Retinal pigment epithelial cell (primary cell): ENCODE data around the gene SHISAL1.

Experiments used
- DNase-seq: peaks from one replicate; pipeline ENCODE4 v3.0.0-alpha.2; 2010; ENCODE audit warnings: low read depth
- H3K4me3 ChIP-seq: 2 replicates; pipeline ENCODE4 v1.5.1; 2011; ENCODE audit warnings: mild to moderate bottlenecking, low read length, control low read depth, moderate library complexity
- TF ChIP-seq, protein P1 (sequence below): conservative IDR thresholded peaks from 2 replicates; pipeline ENCODE4 v1.5.1; 2011; ENCODE audit warnings: low read depth, low read length, control low read depth, inconsistent platforms

SHISAL1 gene

GRCh38 chr22:44229331-44229730 is 83.4 kb downstream of the SHISAL1 start:
- no peak overlapping the region for H3K4me3 ChIP-seq
- no peak for DNase-seq
- TF ChIP-seq, protein P1, sequence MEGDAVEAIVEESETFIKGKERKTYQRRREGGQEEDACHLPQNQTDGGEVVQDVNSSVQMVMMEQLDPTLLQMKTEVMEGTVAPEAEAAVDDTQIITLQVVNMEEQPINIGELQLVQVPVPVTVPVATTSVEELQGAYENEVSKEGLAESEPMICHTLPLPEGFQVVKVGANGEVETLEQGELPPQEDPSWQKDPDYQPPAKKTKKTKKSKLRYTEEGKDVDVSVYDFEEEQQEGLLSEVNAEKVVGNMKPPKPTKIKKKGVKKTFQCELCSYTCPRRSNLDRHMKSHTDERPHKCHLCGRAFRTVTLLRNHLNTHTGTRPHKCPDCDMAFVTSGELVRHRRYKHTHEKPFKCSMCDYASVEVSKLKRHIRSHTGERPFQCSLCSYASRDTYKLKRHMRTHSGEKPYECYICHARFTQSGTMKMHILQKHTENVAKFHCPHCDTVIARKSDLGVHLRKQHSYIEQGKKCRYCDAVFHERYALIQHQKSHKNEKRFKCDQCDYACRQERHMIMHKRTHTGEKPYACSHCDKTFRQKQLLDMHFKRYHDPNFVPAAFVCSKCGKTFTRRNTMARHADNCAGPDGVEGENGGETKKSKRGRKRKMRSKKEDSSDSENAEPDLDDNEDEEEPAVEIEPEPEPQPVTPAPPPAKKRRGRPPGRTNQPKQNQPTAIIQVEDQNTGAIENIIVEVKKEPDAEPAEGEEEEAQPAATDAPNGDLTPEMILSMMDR: no peak

- no peak overlapping the region for H3K4me3 ChIP-seq
- no peak for DNase-seq
- TF ChIP-seq, protein P1: no peak
Measured at GRCh38 chr22:44225812-44226211, 86.9 kb downstream of the SHISAL1 start.

- TF ChIP-seq, protein P1: no peak
- DNase-seq: no peak
- no peak overlapping the region for H3K4me3 ChIP-seq
Measured at GRCh38 chr22:44225091-44225689, 87.6 kb downstream of the SHISAL1 start.

GRCh38 chr22:44224166-44224565 is 88.6 kb downstream of the SHISAL1 start:
- no peak overlapping the region for H3K4me3 ChIP-seq
- TF ChIP-seq, protein P1: no peak
- DNase-seq: no peak

- no peak for DNase-seq
- TF ChIP-seq, protein P1: no peak
- H3K4me3 ChIP-seq: no peak overlapping the region
Measured at GRCh38 chr22:44221710-44222475, 90.9 kb downstream of the SHISAL1 start.

DNA sequence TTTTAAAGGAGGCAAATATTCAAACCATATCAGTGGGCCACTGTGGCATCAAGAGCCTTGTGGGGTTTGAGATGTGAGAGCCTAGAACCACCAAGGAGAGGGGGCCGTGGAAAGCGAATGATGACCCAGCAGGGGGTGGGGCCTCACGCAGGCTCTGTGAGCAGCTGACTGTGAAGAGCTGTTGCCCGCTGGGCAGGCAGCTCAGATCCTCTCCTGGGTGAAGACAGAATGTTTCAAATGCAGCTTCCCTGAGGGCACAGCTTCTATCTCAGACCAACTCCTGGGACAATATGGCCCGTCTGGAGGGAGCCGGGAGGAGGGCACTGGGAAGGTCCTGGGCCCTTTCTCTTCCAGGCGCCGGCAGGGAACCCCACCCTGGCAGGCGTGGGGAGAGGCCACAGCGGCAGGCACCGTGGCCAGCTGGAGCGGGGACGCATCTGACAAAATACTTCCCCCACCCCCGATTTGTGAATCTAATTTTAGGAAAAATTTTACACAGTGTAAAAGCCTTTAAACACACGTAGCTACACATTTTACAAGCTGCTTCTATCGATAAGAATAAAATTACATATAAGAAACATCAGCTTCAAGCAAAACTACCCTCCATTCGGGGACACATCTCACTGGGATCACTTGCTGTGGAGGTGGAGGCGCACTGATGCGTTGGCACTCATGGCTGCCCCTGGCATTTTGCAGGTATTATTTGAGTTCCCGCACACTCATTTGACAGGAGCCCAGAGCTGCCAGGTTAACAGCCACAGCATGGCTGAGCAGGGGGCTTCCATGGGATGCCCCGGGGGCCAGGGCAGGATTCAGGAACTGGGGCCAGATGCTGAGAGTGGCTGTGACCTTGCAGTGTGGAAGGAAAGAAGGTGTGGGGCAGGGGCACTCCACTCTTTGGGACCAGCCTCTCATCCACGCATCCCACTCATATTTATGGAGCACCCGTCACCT is 91.7 kb downstream of the SHISAL1 start:
- DNase-seq: no peak
- no peak overlapping the region for H3K4me3 ChIP-seq
- TF ChIP-seq, protein P1: no peak
